ENCODE data around the gene CD2BP2. TPM values are rescaled to one million over a fixed set of nuclear protein-coding genes. Genes with fewer than 3 reads are reported as not detected.
"Not testable (repeated sequence)": the region's sequence is repeated elsewhere in the genome, so short reads cannot be mapped to it uniquely, and the experiment has no call there.

The CD2BP2 gene
- total RNA-seq, 1 donor from 2014 or later, result 77.8 TPM

DNA sequence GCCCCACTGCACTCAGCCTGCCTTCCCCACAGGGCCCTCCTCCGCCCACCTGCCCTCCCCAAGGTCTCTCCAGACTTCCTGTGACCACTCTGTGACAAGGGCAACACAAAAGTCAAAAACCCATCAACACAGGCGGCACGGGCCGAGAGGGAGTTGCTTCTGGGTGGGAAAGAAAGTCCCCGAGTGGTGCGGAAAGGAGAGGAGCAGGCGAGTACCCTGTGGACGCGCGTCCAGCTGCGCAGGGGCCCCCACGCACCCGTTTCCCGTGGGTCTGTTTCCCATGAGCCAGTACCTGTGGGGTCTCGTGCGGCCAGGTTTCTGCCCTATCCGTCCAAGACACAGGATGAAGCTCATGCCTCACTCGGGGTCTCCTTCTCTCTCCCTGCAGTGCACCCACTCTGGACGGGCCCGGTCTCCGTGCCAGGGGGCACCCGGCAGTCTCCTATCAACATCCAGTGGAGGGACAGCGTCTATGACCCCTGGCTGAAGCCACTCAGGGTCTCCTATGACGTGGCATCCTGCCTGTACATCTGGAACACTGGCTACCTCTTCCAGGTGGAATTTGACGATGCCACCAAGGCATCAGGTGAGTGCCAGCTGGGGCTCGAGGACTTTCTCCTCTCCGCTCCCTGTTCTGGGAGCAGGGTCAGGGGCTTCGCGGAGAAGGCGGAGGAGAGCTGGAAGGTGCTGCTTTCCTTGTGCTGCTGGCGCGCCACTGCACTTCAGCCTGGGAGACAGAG lies 12.2 kb downstream of the CD2BP2 start:
- DNase-seq, result no peak
- TF ChIP-seq, protein P1, sequence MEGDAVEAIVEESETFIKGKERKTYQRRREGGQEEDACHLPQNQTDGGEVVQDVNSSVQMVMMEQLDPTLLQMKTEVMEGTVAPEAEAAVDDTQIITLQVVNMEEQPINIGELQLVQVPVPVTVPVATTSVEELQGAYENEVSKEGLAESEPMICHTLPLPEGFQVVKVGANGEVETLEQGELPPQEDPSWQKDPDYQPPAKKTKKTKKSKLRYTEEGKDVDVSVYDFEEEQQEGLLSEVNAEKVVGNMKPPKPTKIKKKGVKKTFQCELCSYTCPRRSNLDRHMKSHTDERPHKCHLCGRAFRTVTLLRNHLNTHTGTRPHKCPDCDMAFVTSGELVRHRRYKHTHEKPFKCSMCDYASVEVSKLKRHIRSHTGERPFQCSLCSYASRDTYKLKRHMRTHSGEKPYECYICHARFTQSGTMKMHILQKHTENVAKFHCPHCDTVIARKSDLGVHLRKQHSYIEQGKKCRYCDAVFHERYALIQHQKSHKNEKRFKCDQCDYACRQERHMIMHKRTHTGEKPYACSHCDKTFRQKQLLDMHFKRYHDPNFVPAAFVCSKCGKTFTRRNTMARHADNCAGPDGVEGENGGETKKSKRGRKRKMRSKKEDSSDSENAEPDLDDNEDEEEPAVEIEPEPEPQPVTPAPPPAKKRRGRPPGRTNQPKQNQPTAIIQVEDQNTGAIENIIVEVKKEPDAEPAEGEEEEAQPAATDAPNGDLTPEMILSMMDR (IDR thresholded peaks at IDR 0.05; ENCODE audit: partially characterized antibody, unreplicated experiment), result no peak
- Mint-ChIP-seq H3K4me1 (ENCODE audit: low read depth, unreplicated experiment) (no peaks in the 10 kb centered on the region), H3K27ac (ENCODE audit: unreplicated experiment) (no peak overlapping the region), H3K36me3 (ENCODE audit: unreplicated experiment) (no peaks in the 10 kb centered on the region), H3K9me3 (ENCODE audit: unreplicated experiment) (no peaks in the 10 kb centered on the region), H3K4me3 (ENCODE audit: unreplicated experiment) (no peak overlapping the region), H3K27me3 (ENCODE audit: unreplicated experiment) (peaks cover 1% of the 10 kb centered on the region)

DNA sequence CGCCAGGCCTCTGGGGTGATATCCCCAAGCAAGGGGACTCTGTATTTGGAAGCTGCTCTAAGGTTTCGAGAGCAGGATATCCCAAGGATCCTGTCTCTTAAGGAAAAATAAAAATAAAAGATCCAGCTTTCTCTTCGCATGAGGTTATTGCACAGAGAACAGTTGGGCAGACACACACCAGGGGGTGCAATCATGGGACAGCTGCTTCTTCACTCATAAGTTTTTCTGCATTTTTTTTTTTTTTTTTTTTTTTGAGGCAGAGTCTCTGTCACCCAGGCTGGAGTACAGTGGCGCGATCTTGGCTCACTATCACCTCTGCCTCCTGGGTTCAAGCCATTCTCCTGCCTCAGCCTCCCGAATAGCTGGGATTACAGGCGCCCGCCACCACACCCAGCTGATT lies 13.1 kb downstream of the CD2BP2 start:
- not testable (repeated sequence) for H3K9me3 Mint-ChIP-seq (ENCODE audit: unreplicated experiment)

DNA sequence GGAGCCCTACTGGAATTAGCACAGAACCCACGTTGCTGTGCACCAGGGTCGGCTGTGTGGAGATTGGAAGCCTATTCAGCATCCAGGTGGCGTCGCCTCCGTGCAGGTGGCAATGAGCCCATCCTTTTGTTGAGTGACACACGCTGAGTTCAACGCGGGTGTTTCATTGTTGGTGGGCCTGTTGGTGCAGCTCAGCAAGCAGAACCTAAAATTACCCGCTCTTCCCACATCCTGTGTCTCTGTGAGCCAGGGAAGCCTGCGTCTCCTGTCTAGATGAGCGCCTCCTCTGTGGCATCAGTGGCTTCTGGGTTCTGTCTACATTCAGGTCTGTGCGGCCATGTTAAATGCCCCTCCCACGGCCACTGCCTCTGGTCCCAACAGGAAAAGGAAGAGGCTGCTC lies 14.5 kb downstream of the CD2BP2 start:
- DNase-seq, result no peak
- H3K9me3 Mint-ChIP-seq (ENCODE audit: unreplicated experiment), result no peaks in the 10 kb centered on the region
- H3K36me3 Mint-ChIP-seq (ENCODE audit: unreplicated experiment), result no peaks in the 10 kb centered on the region
- no peaks in the 10 kb centered on the region for H3K4me1 Mint-ChIP-seq (ENCODE audit: low read depth, unreplicated experiment)
- TF ChIP-seq, protein P1 (IDR thresholded peaks at IDR 0.05; ENCODE audit: partially characterized antibody, unreplicated experiment), result no peak
- H3K27ac Mint-ChIP-seq (ENCODE audit: unreplicated experiment), result no peak overlapping the region
- H3K27me3 Mint-ChIP-seq (ENCODE audit: unreplicated experiment), result peaks cover 4% of the 10 kb centered on the region
- H3K4me3 Mint-ChIP-seq (ENCODE audit: unreplicated experiment), result no peak overlapping the region

More for the DNA sequence above, 13.1 kb downstream of the CD2BP2 start:
- not testable (repeated sequence) for H3K36me3 Mint-ChIP-seq (ENCODE audit: unreplicated experiment); H3K27me3 Mint-ChIP-seq (ENCODE audit: unreplicated experiment); H3K27ac Mint-ChIP-seq (ENCODE audit: unreplicated experiment); H3K4me3 Mint-ChIP-seq (ENCODE audit: unreplicated experiment); DNase-seq; H3K4me1 Mint-ChIP-seq (ENCODE audit: low read depth, unreplicated experiment)

DNA sequence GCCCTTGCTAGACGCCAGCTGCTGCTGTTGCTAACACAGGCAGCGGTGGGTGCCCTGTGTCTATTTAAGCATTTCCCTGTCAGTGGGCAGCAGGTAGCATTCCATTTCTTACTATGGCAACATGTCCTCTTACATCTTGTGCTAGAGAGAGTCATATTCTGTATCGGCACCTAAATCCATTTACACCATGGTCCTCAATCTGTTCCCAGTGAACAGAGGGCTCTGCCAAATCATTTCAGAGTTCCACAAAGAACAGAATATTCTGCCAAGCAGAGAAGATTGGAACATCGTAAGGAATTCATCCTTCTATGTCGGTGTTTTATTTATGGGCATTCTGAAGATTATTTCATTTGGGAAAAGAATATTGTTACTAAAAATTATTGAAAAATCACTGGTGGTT lies 16.4 kb downstream of the CD2BP2 start:
- not testable (repeated sequence) for DNase-seq; H3K4me1 Mint-ChIP-seq (ENCODE audit: low read depth, unreplicated experiment); H3K36me3 Mint-ChIP-seq (ENCODE audit: unreplicated experiment); H3K4me3 Mint-ChIP-seq (ENCODE audit: unreplicated experiment); H3K9me3 Mint-ChIP-seq (ENCODE audit: unreplicated experiment); H3K27me3 Mint-ChIP-seq (ENCODE audit: unreplicated experiment); H3K27ac Mint-ChIP-seq (ENCODE audit: unreplicated experiment)

DNA sequence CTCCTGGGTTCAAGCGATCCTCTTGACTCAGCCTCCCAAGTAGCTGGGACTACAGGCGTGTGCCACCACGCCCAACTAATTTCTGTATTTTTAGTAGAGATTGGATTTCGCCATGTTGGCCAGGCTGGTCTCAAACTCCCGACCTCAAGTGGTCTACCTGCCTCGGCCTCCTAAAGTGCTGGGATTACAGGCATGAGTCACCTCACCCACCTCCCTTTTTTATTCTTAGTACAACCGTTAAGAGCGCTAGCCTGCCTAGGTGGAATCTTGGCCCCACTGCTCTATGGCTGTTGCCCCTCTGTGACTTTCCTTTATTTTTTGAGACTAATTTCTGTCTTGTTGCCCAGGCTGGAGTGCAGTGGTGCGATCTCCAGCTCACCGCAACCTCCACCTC lies 17.1 kb downstream of the CD2BP2 start:
- DNase-seq; H3K27ac Mint-ChIP-seq (ENCODE audit: unreplicated experiment); H3K36me3 Mint-ChIP-seq (ENCODE audit: unreplicated experiment); H3K27me3 Mint-ChIP-seq (ENCODE audit: unreplicated experiment); H3K4me1 Mint-ChIP-seq (ENCODE audit: low read depth, unreplicated experiment); H3K4me3 Mint-ChIP-seq (ENCODE audit: unreplicated experiment); H3K9me3 Mint-ChIP-seq (ENCODE audit: unreplicated experiment): not testable (repeated sequence)

DNA sequence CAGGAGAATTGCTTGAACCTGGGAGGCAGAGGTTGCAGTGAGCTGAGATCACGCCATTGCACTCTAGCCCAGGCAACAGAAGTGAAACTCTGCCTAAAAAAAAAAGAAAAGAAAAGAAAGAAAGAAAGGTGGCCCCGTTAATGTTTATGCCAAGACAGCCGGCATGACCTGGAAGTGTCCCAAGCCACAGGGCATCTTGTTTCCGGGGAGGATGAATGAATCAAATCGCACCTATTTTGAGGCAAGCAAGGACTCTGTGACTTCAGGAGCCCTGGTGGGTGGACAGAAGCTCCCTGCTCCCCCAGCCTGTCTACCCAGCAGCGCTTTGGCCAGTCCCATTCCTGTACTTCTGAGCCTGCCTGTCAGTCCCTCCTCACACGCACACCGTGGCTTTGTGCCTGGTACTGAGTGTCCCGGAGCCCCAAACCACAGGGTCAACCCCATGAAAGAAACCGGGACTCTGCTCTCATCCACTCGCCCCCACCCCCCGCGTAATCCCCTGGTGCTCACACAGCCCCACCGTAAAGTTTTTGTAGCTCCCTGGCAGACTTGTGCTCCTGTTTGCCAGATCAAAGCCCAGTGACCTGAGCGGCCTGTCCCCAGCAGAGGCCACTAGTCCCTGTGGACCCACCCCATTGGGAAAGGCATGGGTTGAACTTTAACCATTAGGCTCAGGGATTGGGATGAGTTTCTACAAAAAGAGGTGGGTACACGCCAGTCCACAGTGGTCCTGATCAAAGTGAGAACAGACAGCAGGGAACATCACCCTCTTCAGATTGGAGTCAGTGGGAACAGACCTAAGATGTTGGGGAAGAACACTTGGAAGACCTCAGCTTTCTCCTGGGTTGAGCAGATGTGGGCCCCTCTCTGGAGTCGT lies 19.3 kb downstream of the CD2BP2 start:
- peaks cover 2% of the 10 kb centered on the region for H3K9me3 Mint-ChIP-seq (ENCODE audit: unreplicated experiment)
- peaks cover 4% of the 10 kb centered on the region for H3K27me3 Mint-ChIP-seq (ENCODE audit: unreplicated experiment)
- peak overlapping the region; percentile 67 for H3K4me3 Mint-ChIP-seq (ENCODE audit: unreplicated experiment)
- TF ChIP-seq, protein P1 (IDR thresholded peaks at IDR 0.05; ENCODE audit: partially characterized antibody, unreplicated experiment), result no peak
- H3K4me1 Mint-ChIP-seq (ENCODE audit: low read depth, unreplicated experiment), result peaks cover 2% of the 10 kb centered on the region
- no peaks in the 10 kb centered on the region for H3K36me3 Mint-ChIP-seq (ENCODE audit: unreplicated experiment)
- DNase-seq, result no peak
- no peak overlapping the region for H3K27ac Mint-ChIP-seq (ENCODE audit: unreplicated experiment)

DNA sequence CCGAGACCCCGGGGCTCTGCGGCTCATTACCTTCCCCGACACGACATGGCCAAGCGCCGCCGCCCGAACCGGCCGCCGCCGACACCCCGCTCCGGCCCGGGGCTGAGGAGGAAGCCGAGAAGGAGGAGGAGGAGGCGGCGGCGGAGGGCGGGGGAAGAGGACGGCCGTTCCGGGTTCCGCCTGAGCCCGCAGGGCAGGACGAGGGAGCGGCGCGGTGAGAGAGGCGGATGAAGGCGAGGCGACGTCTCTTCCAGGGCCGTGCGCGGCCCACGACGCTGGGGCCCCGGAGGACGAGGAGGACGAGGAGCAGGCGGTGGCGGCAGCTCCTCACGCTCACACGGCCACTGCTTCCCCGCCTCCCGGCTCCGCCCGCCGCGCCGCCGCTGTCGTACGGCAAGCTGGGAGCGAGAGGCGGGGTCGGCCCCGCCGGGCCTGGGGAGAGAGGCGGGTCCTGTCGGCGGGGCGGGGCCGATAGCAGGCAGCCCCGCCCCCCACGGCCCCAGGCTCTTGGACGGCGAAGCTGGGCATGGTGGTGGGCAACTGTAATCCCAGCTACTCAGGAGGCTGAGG lies 20.0 kb downstream of the CD2BP2 start:
- H3K9me3 Mint-ChIP-seq (ENCODE audit: unreplicated experiment); H3K36me3 Mint-ChIP-seq (ENCODE audit: unreplicated experiment); H3K27ac Mint-ChIP-seq (ENCODE audit: unreplicated experiment); H3K4me1 Mint-ChIP-seq (ENCODE audit: low read depth, unreplicated experiment); H3K27me3 Mint-ChIP-seq (ENCODE audit: unreplicated experiment): not testable (repeated sequence)
- peak overlapping the region; percentile 67 for H3K4me3 Mint-ChIP-seq (ENCODE audit: unreplicated experiment)
- DNase-seq, result peak; percentile 88

DNA sequence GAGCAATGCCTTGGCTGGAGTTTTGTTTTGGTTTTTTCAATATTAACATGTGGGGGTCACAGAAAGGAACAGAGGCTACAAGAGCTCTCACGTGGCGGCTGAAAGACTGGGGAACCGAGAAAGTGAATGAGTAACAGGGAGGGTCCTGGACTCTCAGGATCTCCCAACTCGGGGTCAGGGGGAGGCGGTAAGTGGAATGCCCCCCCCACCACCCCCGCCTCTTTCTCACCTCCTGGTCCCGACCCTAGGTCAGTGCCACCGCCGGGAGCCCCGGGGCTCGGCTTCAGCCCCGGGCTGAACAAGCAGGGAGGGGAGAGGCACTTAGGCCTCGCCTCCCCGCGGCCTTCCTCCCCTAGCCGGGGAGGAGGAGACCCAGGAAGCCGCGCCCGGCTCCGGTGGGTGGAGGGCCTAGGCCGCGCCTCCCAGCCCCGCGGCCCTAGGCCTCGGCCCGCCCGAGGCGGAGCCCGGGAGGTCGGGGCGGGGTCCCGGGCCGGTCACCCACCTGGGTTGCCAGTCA lies 20.6 kb downstream of the CD2BP2 start:
- H3K27ac Mint-ChIP-seq (ENCODE audit: unreplicated experiment), result peak overlapping the region; percentile 88
- H3K4me3 Mint-ChIP-seq (ENCODE audit: unreplicated experiment), result peak overlapping the region; percentile 95
- not testable (repeated sequence) for H3K4me1 Mint-ChIP-seq (ENCODE audit: low read depth, unreplicated experiment); H3K36me3 Mint-ChIP-seq (ENCODE audit: unreplicated experiment); H3K9me3 Mint-ChIP-seq (ENCODE audit: unreplicated experiment); H3K27me3 Mint-ChIP-seq (ENCODE audit: unreplicated experiment)
- DNase-seq, result peak; percentile 75

DNA sequence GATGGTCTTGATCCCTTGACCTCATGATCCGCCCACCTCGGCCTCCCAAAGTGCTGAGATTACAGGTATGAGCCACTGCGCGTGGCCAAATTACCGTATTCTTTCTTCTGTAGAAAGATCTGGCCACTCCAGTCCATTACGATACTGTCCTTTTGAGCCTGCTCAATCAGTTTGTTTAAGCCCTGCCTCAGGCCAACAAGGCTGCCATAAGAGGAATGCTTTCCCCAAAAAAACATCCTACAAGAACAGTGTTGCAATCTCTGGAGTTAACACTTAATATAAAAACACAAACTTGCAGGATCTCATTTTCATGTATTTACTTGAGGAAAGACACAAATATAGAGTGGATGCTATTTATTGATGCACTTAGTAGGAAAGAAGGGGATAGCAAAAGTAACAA lies 30.9 kb downstream of the CD2BP2 start:
- H3K4me3 Mint-ChIP-seq (ENCODE audit: unreplicated experiment); H3K27me3 Mint-ChIP-seq (ENCODE audit: unreplicated experiment); H3K9me3 Mint-ChIP-seq (ENCODE audit: unreplicated experiment); H3K4me1 Mint-ChIP-seq (ENCODE audit: low read depth, unreplicated experiment); DNase-seq; H3K36me3 Mint-ChIP-seq (ENCODE audit: unreplicated experiment); H3K27ac Mint-ChIP-seq (ENCODE audit: unreplicated experiment): not testable (repeated sequence)
